Right hindlimb (tissue), 1 donor: ENCODE data around the gene RHOF.
A peak's percentile ranks its signal among the peaks of the same experiment; 100 is the strongest.

Experiments
- DNase-seq: peaks from one replicate; pipeline ENCODE4 v3.0.0-alpha.2; 2018

The RHOF gene

GRCh38 chr12:121819212-121819949 lies 25.9 kb upstream of the RHOF start:
- DNase-seq: no peak

GRCh38 chr12:121817648-121818043 lies 24.2 kb upstream of the RHOF start:
- DNase-seq: no peak

- no peak for DNase-seq
Observed at GRCh38 chr12:121816925-121817647, 23.6 kb upstream of the RHOF start.

GRCh38 chr12:121815263-121815662 lies 21.8 kb upstream of the RHOF start:
- no peak for DNase-seq

GRCh38 chr12:121814429-121815119 lies 21.1 kb upstream of the RHOF start:
- no peak for DNase-seq

- no peak for DNase-seq
Observed at GRCh38 chr12:121813951-121814350, 20.5 kb upstream of the RHOF start.

- DNase-seq: no peak
Observed at GRCh38 chr12:121812921-121813896, 19.7 kb upstream of the RHOF start.

GRCh38 chr12:121812320-121812871 lies 18.9 kb upstream of the RHOF start:
- DNase-seq: peak; percentile 74

GRCh38 chr12:121811434-121812319 lies 18.2 kb upstream of the RHOF start:
- DNase-seq: peak; percentile 85

GRCh38 chr12:121810833-121811433 lies 17.4 kb upstream of the RHOF start:
- DNase-seq: no peak

- DNase-seq: no peak
Observed at GRCh38 chr12:121810234-121810817, 16.8 kb upstream of the RHOF start.

- DNase-seq: no peak
Observed at GRCh38 chr12:121809712-121810116, 16.2 kb upstream of the RHOF start.

GRCh38 chr12:121808623-121809022 lies 15.1 kb upstream of the RHOF start:
- DNase-seq: no peak

- DNase-seq: no peak
Observed at GRCh38 chr12:121807642-121808347, 14.3 kb upstream of the RHOF start.

- DNase-seq: no peak
Observed at GRCh38 chr12:121806546-121807423, 13.3 kb upstream of the RHOF start.

- DNase-seq: no peak
Observed at GRCh38 chr12:121806009-121806545, 12.6 kb upstream of the RHOF start.

GRCh38 chr12:121805171-121806008 lies 11.9 kb upstream of the RHOF start:
- peak; percentile 59 for DNase-seq
